Sigmoid colon (tissue), 7 donors: ENCODE data around the gene PACRG. TPM values are rescaled to one million over a fixed set of nuclear protein-coding genes. Genes with fewer than 3 reads are reported as not detected.

Experiments used
- DNase-seq: peaks from one replicate; pipeline ENCODE4 v3.0.0-alpha.2; 2019
- H3K27ac ChIP-seq, 4 donors: fragments of 200-600 bp; sonication (generic); one replicate each; pipeline ENCODE4 v1.5.1; 2016 to 2019; ENCODE audit warnings: mild to moderate bottlenecking in 1 of 4
- H3K27me3 ChIP-seq, 3 donors: fragments of 200-600 bp; sonication (generic); one replicate each; pipeline ENCODE4 v1.5.1; 2019; ENCODE audit warnings: mild to moderate bottlenecking in 1 of 3
- H3K36me3 ChIP-seq, 4 donors: fragments of 200-600 bp; sonication (generic); one replicate each; pipeline ENCODE4 v1.5.1; 2016 to 2019
- H3K4me1 ChIP-seq, 4 donors: fragments of 200-600 bp; sonication (generic); one replicate each; pipeline ENCODE4 v1.5.1; 2017 to 2019
- H3K4me3 ChIP-seq, 4 donors: fragments of 200-600 bp; sonication (generic); one replicate each; pipeline ENCODE4 v1.5.1; 2017 to 2019; ENCODE audit warnings: mild to moderate bottlenecking in 2 of 4, moderate library complexity in 1 of 4
- H3K9me3 ChIP-seq, 4 donors: fragments of 200-600 bp in 3 of 4; sonication (generic) in 3 of 4; one replicate each; pipeline versions ENCODE4 v1.5.1 to v1.6.1; 2013 to 2019
- CTCF ChIP-seq, 4 experiments: fragments of 450-650 bp in 3 of 4; fragments of 200-600 bp in 1 of 4; IDR thresholded peaks; one replicate each; pipeline ENCODE4 v1.5.1; 2016 to 2019; ENCODE audit warnings: antibody characterized with exemption in 4 of 4, mild to moderate bottlenecking in 3 of 4, moderate library complexity in 2 of 4
- EP300 ChIP-seq, 4 donors: sonication (generic); formaldehyde crosslinking; IDR thresholded peaks; one replicate each; pipeline ENCODE4 v1.6.1; 2017; ENCODE audit warnings: antibody characterized with exemption in 4 of 4
- POLR2A ChIP-seq, 2 donors: fragments of 450-650 bp; IDR thresholded peaks; one replicate each; pipeline ENCODE4 v1.6.1; 2016; ENCODE audit warnings: antibody characterized with exemption in 2 of 2, mild to moderate bottlenecking in 2 of 2, moderate library complexity in 2 of 2
- POLR2AphosphoS5 ChIP-seq, 4 donors: sonication (generic); formaldehyde crosslinking; IDR thresholded peaks; one replicate each; pipeline ENCODE4 v1.6.1; 2017; ENCODE audit warnings: antibody characterized with exemption in 4 of 4
- WGBS, 2 donors: extraction: QIAGEN DNeasy Blood & Tissue Kit; methylation state at CpG; one replicate each; pipeline ENCODE4 v1.1.7; 2013; 5-methylcytosine and 5-hydroxymethylcytosine counted together
- intact Hi-C: fragments of 100-400 bp; cut with DNase I; formaldehyde crosslinking; loops from one replicate; pipeline ENCODE4 v1.15.1; 2023
- polyA plus RNA-seq, 3 donors: library from polyadenylated mRNA; stranded (reverse); fragments of 200-250 nt; gene quantifications; one replicate each; pipeline ENCODE4 v1.2.3, GENCODE V29; 2013
- total RNA-seq, 4 donors: library from RNA; depleted of rRNA; stranded (reverse); fragments of >200 nt; gene quantifications; one replicate each; pipeline ENCODE4 v1.1.0, GENCODE V29; 2016
- donor health status: healthy with polysubstance abuse.
- donor health status: Bipolar disorder and iron deficiency.
- donor health status: healthy.

The PACRG gene
- total and polyA plus RNA-seq, 7 donors: 0.12 to 6.9 (median 0.95) TPM; not detected in 2

DNA sequence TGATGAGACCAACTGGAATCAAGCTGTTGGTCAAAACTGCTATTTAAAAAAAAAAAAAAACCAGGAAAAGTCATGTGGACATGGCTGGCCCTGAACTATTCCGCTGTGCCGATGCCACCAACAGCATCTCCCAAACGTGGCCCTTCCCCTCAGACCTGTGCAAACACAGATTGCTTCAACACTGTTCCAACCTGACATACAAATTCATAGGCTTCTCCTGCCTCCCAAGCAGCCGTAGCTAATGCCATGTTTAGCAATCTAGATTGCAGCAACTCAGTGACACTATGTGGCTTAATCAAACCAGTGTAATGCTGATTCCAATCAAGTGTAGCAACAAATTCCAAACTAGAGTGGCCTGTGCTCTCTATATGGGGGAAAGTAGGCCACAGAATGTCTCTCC lies 16.4 kb upstream of the PACRG start:
- 89 to 93% methylated on average over 4 of the region's 4 CpGs for WGBS, 2 donors
- H3K27me3 ChIP-seq: no peaks in the 10 kb centered on the region
- no peak for DNase-seq
- no peak overlapping the region for H3K27ac ChIP-seq
- no peak overlapping the region for H3K4me3 ChIP-seq
- H3K9me3 ChIP-seq: no peaks in the 10 kb centered on the region
- H3K36me3 ChIP-seq: no peaks in the 10 kb centered on the region
- intact Hi-C loops: no loop called here
- H3K4me1 ChIP-seq: no peaks in the 10 kb centered on the region
- TF ChIP-seq POLR2A (IDR thresholded peaks at IDR 0.05): no peak

GRCh38 chr6:162712694-162713093 lies 15.1 kb upstream of the PACRG start:
- H3K4me3 ChIP-seq: no peak overlapping the region
- H3K9me3 ChIP-seq: no peaks in the 10 kb centered on the region
- DNase-seq: no peak
- no peaks in the 10 kb centered on the region for H3K4me1 ChIP-seq
- no peak for TF ChIP-seq POLR2AphosphoS5 (IDR thresholded peaks at IDR 0.05)
- TF ChIP-seq POLR2A (IDR thresholded peaks at IDR 0.05): no peak
- TF ChIP-seq EP300 (IDR thresholded peaks at IDR 0.05): no peak
- no peak for TF ChIP-seq CTCF (IDR thresholded peaks at IDR 0.05)
- WGBS, 2 donors: 89 to 94% methylated on average over 2 of the region's 2 CpGs
- intact Hi-C loops: no loop called here
- no peak overlapping the region for H3K27ac ChIP-seq
- H3K36me3 ChIP-seq: no peaks in the 10 kb centered on the region
- H3K27me3 ChIP-seq: no peaks in the 10 kb centered on the region

- DNase-seq: no peak
Observed at GRCh38 chr6:162713974-162714780, 13.6 kb upstream of the PACRG start.

DNA sequence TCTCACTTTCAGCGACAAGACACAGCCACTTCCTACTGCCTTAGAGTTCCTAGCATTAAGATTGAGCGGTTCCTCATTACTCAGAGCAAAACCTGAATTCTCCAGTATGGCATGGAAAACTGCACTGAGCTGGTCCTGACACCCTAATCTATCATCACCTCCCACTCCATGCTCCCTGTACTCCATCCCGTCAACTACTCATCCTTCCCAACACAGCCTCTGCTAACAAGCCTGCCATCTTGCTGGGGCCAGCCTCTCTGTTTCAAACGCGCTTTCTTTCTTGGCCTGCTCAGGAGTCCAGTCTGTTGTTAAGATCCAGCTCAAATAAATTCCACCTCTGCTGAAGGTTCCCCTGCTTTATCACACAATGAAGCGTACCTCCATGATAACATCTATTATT lies 12.2 kb upstream of the PACRG start:
- DNase-seq: no peak
- 92 to 96% methylated on average over 6 of the region's 6 CpGs for WGBS, 2 donors
- intact Hi-C loops: no loop called here
- Histone ChIP-seq H3K4me1 (no peaks in the 10 kb centered on the region), H3K27me3 (no peaks in the 10 kb centered on the region), H3K36me3 (no peaks in the 10 kb centered on the region), H3K4me3 (no peak overlapping the region), H3K27ac (no peak overlapping the region), H3K9me3 (no peaks in the 10 kb centered on the region)
- no peak for TF ChIP-seq POLR2AphosphoS5 (IDR thresholded peaks at IDR 0.05)
- no peak for TF ChIP-seq CTCF (IDR thresholded peaks at IDR 0.05)
- no peak for TF ChIP-seq EP300 (IDR thresholded peaks at IDR 0.05)
- no peak for TF ChIP-seq POLR2A (IDR thresholded peaks at IDR 0.05)

More at GRCh38 chr6:162713974-162714780, 13.6 kb upstream of the PACRG start:
- 81 to 89% methylated on average over 13 of the region's 13 CpGs for WGBS, 2 donors
- H3K4me1 ChIP-seq: no peaks in the 10 kb centered on the region
- no peak for TF ChIP-seq CTCF (IDR thresholded peaks at IDR 0.05)
- TF ChIP-seq EP300 (IDR thresholded peaks at IDR 0.05): no peak
- no peak for TF ChIP-seq POLR2A (IDR thresholded peaks at IDR 0.05)
- no peak for TF ChIP-seq POLR2AphosphoS5 (IDR thresholded peaks at IDR 0.05)
- H3K4me3 ChIP-seq: no peak overlapping the region
- no peak overlapping the region for H3K27ac ChIP-seq
- H3K27me3 ChIP-seq: no peaks in the 10 kb centered on the region
- no peaks in the 10 kb centered on the region for H3K9me3 ChIP-seq
- no peaks in the 10 kb centered on the region for H3K36me3 ChIP-seq
- intact Hi-C loops: no loop called here

DNA sequence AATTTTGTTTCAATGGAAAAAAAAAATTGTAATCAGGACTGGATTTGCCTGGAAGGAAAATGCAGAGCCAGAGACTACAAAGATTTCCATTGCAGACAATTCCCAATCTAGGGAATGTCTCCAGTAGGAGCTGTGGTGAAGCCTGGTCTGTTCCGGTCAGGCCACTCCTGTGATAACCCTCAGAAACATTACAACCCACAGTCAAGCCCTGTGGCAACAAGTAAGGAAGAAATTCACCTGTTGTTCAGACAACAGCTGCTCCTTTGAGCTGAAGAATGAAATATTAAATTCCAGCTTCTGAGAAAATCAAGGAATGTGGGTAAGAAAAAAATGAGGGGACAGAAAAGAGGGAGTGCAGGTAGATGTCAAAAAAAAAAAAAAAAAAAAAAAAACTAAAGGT lies 8.2 kb upstream of the PACRG start:
- no peaks in the 10 kb centered on the region for H3K9me3 ChIP-seq
- no peaks in the 10 kb centered on the region for H3K36me3 ChIP-seq
- 86 to 98% methylated on average over 1 of the region's 1 CpG for whole genome bisulfite sequencing, 2 donors
- intact Hi-C loops: no loop called here
- no peak overlapping the region for H3K27ac ChIP-seq
- DNase-seq: no peak
- H3K27me3 ChIP-seq: no peaks in the 10 kb centered on the region
- TF ChIP-seq POLR2AphosphoS5 (IDR thresholded peaks at IDR 0.05) (no peak), CTCF (IDR thresholded peaks at IDR 0.05) (no peak), EP300 (IDR thresholded peaks at IDR 0.05) (no peak), POLR2A (IDR thresholded peaks at IDR 0.05) (no peak)
- H3K4me3 ChIP-seq: no peak overlapping the region
- no peaks in the 10 kb centered on the region for H3K4me1 ChIP-seq
